ENCODE measurements around the gene ZNF45. TPM values are rescaled to one million over a fixed set of nuclear protein-coding genes. Genes with fewer than 3 reads are reported as not detected.

The ZNF45 gene
- total RNA-seq, 2 experiments from 2014 or later, result 4.0 to 4.6 TPM

DNA sequence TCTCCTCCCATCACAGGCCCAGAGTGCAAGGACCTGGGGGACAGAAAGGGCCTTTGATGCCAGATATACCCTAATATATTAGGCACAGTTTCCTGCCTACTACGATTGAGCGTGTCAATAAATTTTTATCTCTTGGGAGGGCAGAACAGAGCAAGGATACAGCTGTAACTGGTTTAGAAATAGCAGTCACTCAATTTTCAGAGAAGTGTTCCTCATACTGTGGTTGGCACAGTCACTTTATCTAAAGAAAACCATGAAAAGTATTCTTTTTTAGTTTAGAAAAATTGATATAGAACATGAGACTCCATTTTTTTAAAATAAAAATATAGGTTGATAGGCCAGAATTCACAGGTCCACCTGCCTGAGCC is 48.4 kb upstream of the ZNF45 start:
- ChIA-PET POLR2A (no interaction called here), CTCF (no interaction called here)
- H3K4me3 ChIP-seq (ENCODE audit: low read length), result peak overlapping the region; percentile 85
- peaks cover 2% of the 10 kb centered on the region for H3K36me3 ChIP-seq (ENCODE audit: insufficient read depth, low read length)
- TF ChIP-seq, protein P1, sequence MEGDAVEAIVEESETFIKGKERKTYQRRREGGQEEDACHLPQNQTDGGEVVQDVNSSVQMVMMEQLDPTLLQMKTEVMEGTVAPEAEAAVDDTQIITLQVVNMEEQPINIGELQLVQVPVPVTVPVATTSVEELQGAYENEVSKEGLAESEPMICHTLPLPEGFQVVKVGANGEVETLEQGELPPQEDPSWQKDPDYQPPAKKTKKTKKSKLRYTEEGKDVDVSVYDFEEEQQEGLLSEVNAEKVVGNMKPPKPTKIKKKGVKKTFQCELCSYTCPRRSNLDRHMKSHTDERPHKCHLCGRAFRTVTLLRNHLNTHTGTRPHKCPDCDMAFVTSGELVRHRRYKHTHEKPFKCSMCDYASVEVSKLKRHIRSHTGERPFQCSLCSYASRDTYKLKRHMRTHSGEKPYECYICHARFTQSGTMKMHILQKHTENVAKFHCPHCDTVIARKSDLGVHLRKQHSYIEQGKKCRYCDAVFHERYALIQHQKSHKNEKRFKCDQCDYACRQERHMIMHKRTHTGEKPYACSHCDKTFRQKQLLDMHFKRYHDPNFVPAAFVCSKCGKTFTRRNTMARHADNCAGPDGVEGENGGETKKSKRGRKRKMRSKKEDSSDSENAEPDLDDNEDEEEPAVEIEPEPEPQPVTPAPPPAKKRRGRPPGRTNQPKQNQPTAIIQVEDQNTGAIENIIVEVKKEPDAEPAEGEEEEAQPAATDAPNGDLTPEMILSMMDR (IDR thresholded peaks at IDR 0.05), result no peak
- H3K4me1 ChIP-seq (ENCODE audit: insufficient read depth, low read length), result peaks cover 16% of the 10 kb centered on the region
- peak overlapping the region; percentile 18 for H3K27ac Mint-ChIP-seq
- no peaks in the 10 kb centered on the region for H3K9me3 Mint-ChIP-seq
- no peak for DNase-seq
- H3K27ac ChIP-seq (ENCODE audit: low read depth in 1 of 2, low read length in 2 of 2), result no peak overlapping the region
- H3K9me3 ChIP-seq (ENCODE audit: control insufficient read depth in 1 of 2, insufficient read depth in 1 of 2, low read length in 2 of 2), result peaks cover 0 to 6% of the 10 kb centered on the region in 2 experiments
- no peaks in the 10 kb centered on the region for H3K27me3 ChIP-seq (ENCODE audit: control insufficient read depth in 1 of 2, insufficient read depth in 2 of 2, low read length in 2 of 2)
- intact Hi-C loops (cut with DNase I, micrococcal nuclease), result loop anchor here in 1 of 2 experiments (1.0 to 5.0 kb wide), 4 partner anchors 48 to 519 kb away; partner anchors contain the start of genes ZNF180, ZNF224, ZNF284 and ZNF45
- no peaks in the 10 kb centered on the region for H3K27me3 Mint-ChIP-seq
- H3K4me3 Mint-ChIP-seq, result peak overlapping the region; percentile 97
- peaks cover 19% of the 10 kb centered on the region for H3K4me1 Mint-ChIP-seq (ENCODE audit: low read depth)
- H3K36me3 Mint-ChIP-seq (ENCODE audit: low read depth), result peaks cover 29% of the 10 kb centered on the region
- peak; percentile 8 for ATAC-seq (ENCODE audit: poor library complexity)

DNA sequence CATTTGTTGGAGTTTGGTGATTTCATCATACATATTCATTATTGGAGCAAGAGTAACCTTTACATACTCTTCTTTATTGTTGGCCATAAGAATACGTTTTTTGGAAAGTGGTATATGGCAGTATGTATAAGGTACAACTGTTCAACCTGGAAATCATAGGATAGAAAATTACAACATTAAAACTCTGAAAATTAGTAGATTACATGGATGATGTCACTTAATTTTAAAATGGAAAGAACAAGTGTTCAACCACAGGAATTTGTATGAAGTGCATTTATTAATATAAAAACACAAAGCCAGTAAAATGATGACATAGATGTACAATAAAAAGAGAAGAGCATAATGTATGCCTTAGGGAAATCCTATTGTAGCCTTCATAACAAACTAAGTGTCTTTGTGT is 41.6 kb upstream of the ZNF45 start:
- ChIA-PET POLR2A (no interaction called here), CTCF (no interaction called here)
- no peak overlapping the region for H3K4me3 ChIP-seq (ENCODE audit: low read length)
- Mint-ChIP-seq H3K27me3 (no peaks in the 10 kb centered on the region), H3K4me3 (no peak overlapping the region), H3K4me1 (ENCODE audit: low read depth) (no peaks in the 10 kb centered on the region), H3K36me3 (ENCODE audit: low read depth) (peaks cover 20% of the 10 kb centered on the region), H3K9me3 (peaks cover 15% of the 10 kb centered on the region), H3K27ac (no peak overlapping the region)
- no peak for ATAC-seq (ENCODE audit: poor library complexity)
- no peak for DNase-seq
- no peaks in the 10 kb centered on the region for H3K36me3 ChIP-seq (ENCODE audit: insufficient read depth, low read length)
- intact Hi-C loops (cut with DNase I, micrococcal nuclease), result no loop called here
- no peaks in the 10 kb centered on the region for H3K27me3 ChIP-seq (ENCODE audit: control insufficient read depth in 1 of 2, insufficient read depth in 2 of 2, low read length in 2 of 2)
- no peaks in the 10 kb centered on the region for H3K4me1 ChIP-seq (ENCODE audit: insufficient read depth, low read length)
- no peak overlapping the region for H3K27ac ChIP-seq (ENCODE audit: low read depth in 1 of 2, low read length in 2 of 2)
- peaks cover 11 to 30% of the 10 kb centered on the region in 2 experiments for H3K9me3 ChIP-seq (ENCODE audit: control insufficient read depth in 1 of 2, insufficient read depth in 1 of 2, low read length in 2 of 2)
- TF ChIP-seq, protein P1 (IDR thresholded peaks at IDR 0.05), result no peak

DNA sequence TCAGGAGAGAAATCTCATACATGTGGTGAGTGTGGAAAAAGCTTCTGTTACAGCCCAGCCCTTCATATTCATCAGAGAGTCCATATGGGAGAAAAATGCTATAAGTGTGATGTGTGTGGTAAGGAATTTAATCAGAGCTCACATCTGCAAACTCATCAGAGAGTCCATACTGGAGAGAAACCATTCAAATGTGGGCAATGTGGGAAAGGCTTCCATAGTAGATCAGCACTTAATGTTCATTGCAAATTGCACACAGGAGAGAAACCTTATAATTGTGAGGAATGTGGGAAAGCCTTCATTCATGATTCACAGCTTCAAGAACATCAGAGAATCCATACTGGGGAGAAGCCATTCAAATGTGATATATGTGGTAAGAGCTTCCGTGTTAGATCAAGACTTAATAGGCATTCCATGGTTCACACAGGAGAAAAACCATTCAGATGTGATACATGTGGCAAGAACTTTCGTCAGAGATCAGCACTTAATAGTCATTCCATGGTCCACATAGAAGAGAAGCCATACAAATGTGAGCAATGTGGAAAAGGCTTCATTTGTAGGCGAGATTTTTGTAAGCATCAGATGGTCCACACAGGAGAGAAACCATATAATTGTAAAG is 31.1 kb upstream of the ZNF45 start:
- H3K27ac ChIP-seq (ENCODE audit: low read depth in 1 of 2, low read length in 2 of 2), result no peak overlapping the region
- Mint-ChIP-seq H3K27ac (no peak overlapping the region), H3K4me3 (no peak overlapping the region), H3K36me3 (ENCODE audit: low read depth) (peaks cover 83% of the 10 kb centered on the region), H3K9me3 (peaks cover 31% of the 10 kb centered on the region), H3K4me1 (ENCODE audit: low read depth) (no peaks in the 10 kb centered on the region), H3K27me3 (no peaks in the 10 kb centered on the region)
- H3K4me1 ChIP-seq (ENCODE audit: insufficient read depth, low read length), result no peaks in the 10 kb centered on the region
- ChIA-PET POLR2A (no interaction called here), CTCF (no interaction called here)
- H3K36me3 ChIP-seq (ENCODE audit: insufficient read depth, low read length), result peaks cover 14% of the 10 kb centered on the region
- DNase-seq (no peak), ATAC-seq (ENCODE audit: poor library complexity) (no peak)
- no peaks in the 10 kb centered on the region for H3K27me3 ChIP-seq (ENCODE audit: control insufficient read depth in 1 of 2, insufficient read depth in 2 of 2, low read length in 2 of 2)
- no peak overlapping the region for H3K4me3 ChIP-seq (ENCODE audit: low read length)
- peaks cover 31 to 71% of the 10 kb centered on the region in 2 experiments for H3K9me3 ChIP-seq (ENCODE audit: control insufficient read depth in 1 of 2, insufficient read depth in 1 of 2, low read length in 2 of 2)
- TF ChIP-seq, protein P1 (IDR thresholded peaks at IDR 0.05), result no peak
- intact Hi-C loops (cut with DNase I, micrococcal nuclease), result no loop called here
